HepG2 (cell line): ENCODE data around the gene TDRD10. TPM values are rescaled to one million over a fixed set of nuclear protein-coding genes. Genes with fewer than 3 reads are reported as not detected.

Experiments used
- ATAC-seq: fragments of 200-7000 bp; cut with Tn5 transposase; 3 replicates; pipeline ENCODE4 v1.9.1; 2020; ENCODE audit warnings: mild to moderate bottlenecking, moderate library complexity
- BruUV-seq: library from RNA; stranded (reverse); fragments of 400-500 nt; replicated peaks from 2 replicates; lab custom pipeline; 2021; lab: Mats Ljungman, UMichigan
- CTCF ChIA-PET: fragments of 300-600 bp; formaldehyde crosslinking; extraction: SDS; loops from one replicate; lab custom pipeline; 2021; ENCODE audit warnings: low total read pairs, inconsistent platforms, low intra/inter-chr PET ratio; lab: Yijun Ruan, JAX
- POLR2A ChIA-PET: fragments of 350-600 bp; sonication (Branson Sonifier 250); formaldehyde crosslinking; loops from one replicate; lab custom pipeline; 2020; ENCODE audit warnings: antibody characterized with exemption, inconsistent platforms; lab: Yijun Ruan, JAX
- DNase-seq: peaks from one replicate; pipeline ENCODE4 v3.0.0-alpha.2; 2015; ENCODE audit warnings: low spot score
- FAIRE-seq: peaks from 3 replicates; lab custom pipeline; 2011; peaks lifted over from hg19 to GRCh38; lab: Jason Lieb, UNC
- H2AFZ ChIP-seq: one replicate; pipeline ENCODE4 v1.6.1; 2011; ENCODE audit warnings: low read length, inconsistent platforms
- H3K27ac ChIP-seq: fragments of 300-600 bp; 3 replicates; pipeline ENCODE4 v1.8.0; 2011; ENCODE audit warnings: mixed run types, mild to moderate bottlenecking, mixed read lengths, low read length, inconsistent platforms; ENCODE audit not compliant: insufficient read depth; ENCODE audit errors: extremely low read length
- H3K27me3 ChIP-seq, 2 experiments: fragments of 200-600 bp in 1 of 2; 2 replicates in 1 of 2; 3 replicates in 1 of 2; pipeline versions ENCODE4 v1.6.0 to v1.8.0; 2011; ENCODE audit warnings: low read length in 2 of 2, mild to moderate bottlenecking in 2 of 2, moderate library complexity in 2 of 2, inconsistent platforms in 1 of 2; ENCODE audit not compliant: insufficient read depth in 2 of 2, control insufficient read depth in 1 of 2
- H3K36me3 ChIP-seq, 2 experiments: fragments of 200-600 bp in 1 of 2; replicated peaks in 1 of 2; 2 replicates in 1 of 2; 3 replicates in 1 of 2; pipeline versions ENCODE4 v1.5.1 to v1.8.0; 2011; ENCODE audit warnings: low read length in 2 of 2, inconsistent platforms in 1 of 2; ENCODE audit not compliant: insufficient read depth in 2 of 2, control insufficient read depth in 1 of 2
- H3K4me1 ChIP-seq: 2 replicates; pipeline ENCODE4 v1.5.1; 2012; ENCODE audit warnings: low read length, inconsistent platforms; ENCODE audit not compliant: insufficient read depth
- H3K4me2 ChIP-seq: 2 replicates; pipeline ENCODE4 v1.6.0; 2011; ENCODE audit warnings: low read depth, low read length, inconsistent platforms
- H3K4me3 ChIP-seq, 3 experiments: fragments of 200-600 bp in 1 of 3; sonication (generic), shearing (Covaris generic) in 1 of 3; replicated peaks in 1 of 3; 2 replicates each; pipeline ENCODE4 v1.5.1; 2011 to 2016; ENCODE audit warnings: low read length in 3 of 3, inconsistent platforms in 2 of 3, low read depth in 2 of 3, mild to moderate bottlenecking in 2 of 3, control low read depth in 1 of 3, mixed read lengths in 1 of 3; ENCODE audit not compliant: insufficient read depth in 1 of 3
- H3K79me2 ChIP-seq: one replicate; pipeline ENCODE4 v1.6.1; 2011; ENCODE audit warnings: low read length, inconsistent platforms; ENCODE audit not compliant: insufficient read depth
- H3K9ac ChIP-seq: 2 replicates; pipeline ENCODE4 v1.6.0; 2011; ENCODE audit warnings: mild to moderate bottlenecking, low read depth, low read length, inconsistent platforms; ENCODE audit not compliant: insufficient read depth
- H3K9me3 ChIP-seq: 2 replicates; pipeline ENCODE4 v1.5.1; 2012; ENCODE audit warnings: mild to moderate bottlenecking, low read length
- H4K20me1 ChIP-seq: 2 replicates; pipeline ENCODE4 v1.6.0; 2011; ENCODE audit warnings: inconsistent platforms, mild to moderate bottlenecking, low read length, moderate library complexity; ENCODE audit not compliant: insufficient read depth
- CENPX ChIP-seq: sonication (generic); formaldehyde crosslinking; IDR thresholded peaks from 2 replicates; pipeline ENCODE4 v1.9.0; 2021; ENCODE audit warnings: mild to moderate bottlenecking, missing genetic modification reagents, moderate library complexity
- SALL1 ChIP-seq: sonication (generic); formaldehyde crosslinking; IDR thresholded peaks from 2 replicates; pipeline ENCODE4 v1.8.0; 2022; ENCODE audit warnings: mild to moderate bottlenecking, missing genetic modification reagents
- ZNF124 ChIP-seq: sonication (generic); formaldehyde crosslinking; IDR thresholded peaks from 2 replicates; pipeline ENCODE4 v1.4.0; 2020; ENCODE audit warnings: missing genetic modification reagents
- ZNF20 ChIP-seq: sonication (generic); formaldehyde crosslinking; IDR thresholded peaks from 2 replicates; pipeline ENCODE4 v1.4.0; 2020; ENCODE audit warnings: mild to moderate bottlenecking, moderate library complexity, missing genetic modification reagents
- ZNF292 ChIP-seq: sonication (generic); formaldehyde crosslinking; IDR thresholded peaks from 2 replicates; pipeline ENCODE4 v1.8.1; 2022; ENCODE audit warnings: mild to moderate bottlenecking, low read depth, missing genetic modification reagents, borderline replicate concordance
- ZNF556 ChIP-seq: sonication (generic); formaldehyde crosslinking; IDR thresholded peaks from 2 replicates; pipeline ENCODE4 v1.4.0; 2020; ENCODE audit warnings: mild to moderate bottlenecking, missing genetic modification reagents, borderline replicate concordance
- WGBS: methylation state at CpG from one replicate; pipeline ENCODE4 v1.1.6; 2017; ENCODE audit warnings: low lambda C conversion rate; 5-methylcytosine and 5-hydroxymethylcytosine counted together
- in situ Hi-C: cut with HindIII; loops from 2 replicates; pipeline ENCODE4 v1.10.0; 2017; ENCODE audit warnings: low pct_unique_long_range_greater_than_20kb; ENCODE audit not compliant: extremely low pct_ligation_motif_present
- intact Hi-C: fragments of 100-400 bp; cut with micrococcal nuclease; formaldehyde crosslinking; loops from one replicate; pipeline ENCODE4 v1.10.0; 2022; ENCODE audit not compliant: unreplicated experiment
- polyA plus RNA-seq, 8 experiments: library from polyadenylated mRNA; depleted of rRNA in 3 of 8; stranded (reverse) in 7 of 8; unstranded in 1 of 8; fragments of >200 nt; fragmentation: Illumina TruSeq in 4 of 8; extraction: Trizol in 4 of 8; gene quantifications; 2 replicates each; pipeline versions ENCODE4 v1.2.1 to v1.2.3, GENCODE V29; 2011 to 2016; ENCODE audit warnings: low read depth in 4 of 8, missing spikeins in 1 of 8, mixed read lengths in 1 of 8; ENCODE audit not compliant: insufficient read depth in 1 of 8
- total RNA-seq, 5 experiments: library from RNA; depleted of rRNA; stranded (reverse); fragments of >200 nt; fragmentation: Illumina TruSeq; extraction: Trizol; gene quantifications; 2 replicates each; pipeline ENCODE4 v1.2.3, GENCODE V29; 2016; ENCODE audit warnings: low read depth in 1 of 5
- TF ChIP-seq, protein P1 (sequence below): sonication (generic); formaldehyde crosslinking; conservative IDR thresholded peaks from 2 replicates; pipeline ENCODE4 v1.4.0; 2020; ENCODE audit warnings: missing genetic modification reagents
- TF ChIP-seq, protein P2 (sequence below): sonication (generic); formaldehyde crosslinking; conservative IDR thresholded peaks from 2 replicates; pipeline ENCODE4 v1.8.0; 2022; ENCODE audit warnings: mild to moderate bottlenecking, moderate library complexity, missing genetic modification reagents
- TF ChIP-seq, protein P3 (sequence below): sonication (generic); formaldehyde crosslinking; conservative IDR thresholded peaks from 2 replicates; pipeline ENCODE4 v1.4.0; 2020; ENCODE audit warnings: missing genetic modification reagents

The TDRD10 gene
- total and polyA plus RNA-seq, 2 of the 13 experiments (the other 11 are each of a cell fraction or from before 2014, with no cell fraction given), result not detected

DNA sequence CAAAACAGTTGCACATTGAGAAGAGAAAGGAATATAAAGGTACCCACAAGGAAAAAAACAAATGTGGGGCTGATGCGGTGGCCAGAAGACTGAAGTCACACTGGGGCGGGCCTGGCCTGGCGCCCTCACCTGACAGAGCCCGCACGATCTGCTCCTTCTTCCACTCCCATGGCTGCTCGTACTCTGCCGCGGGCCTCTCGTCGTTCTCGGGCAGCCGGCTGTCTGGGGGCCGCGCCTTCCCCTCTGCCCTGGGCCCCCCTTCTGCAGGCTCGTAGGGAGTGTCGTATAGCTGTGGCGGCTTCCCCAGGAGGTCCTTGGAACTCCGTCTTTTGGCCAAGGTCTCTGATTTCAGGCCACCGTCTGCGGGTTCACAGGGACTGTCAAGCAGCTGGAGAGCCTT is 13.1 kb upstream of the TDRD10 start:
- no peak for DNase-seq

More for the DNA sequence above, 13.1 kb upstream of the TDRD10 start:
- Histone ChIP-seq H3K4me3 (no peak overlapping the region), H3K4me1 (no peaks in the 10 kb centered on the region), H3K79me2 (no peaks in the 10 kb centered on the region), H3K36me3 (no peaks in the 10 kb centered on the region), H3K9ac (no peak overlapping the region), H3K27ac (no peak overlapping the region), H2AFZ (no peak overlapping the region), H3K27me3 (peaks cover 2 to 23% of the 10 kb centered on the region in 2 experiments; a peak in 3 of 5 replicates), H4K20me1 (no peaks in the 10 kb centered on the region), H3K9me3 (no peaks in the 10 kb centered on the region), H3K4me2 (no peak overlapping the region)
- FAIRE-seq (no peak), ATAC-seq (no peak)
- 83% methylated on average over 8 of the region's 20 CpGs for WGBS
- BruUV-seq, result no TSS peak
- in situ Hi-C loops (loop anchor here (5.0 kb wide), 1 partner anchor 58 kb away; no protein-coding TSS in a partner anchor), intact Hi-C loops (no loop called here)
- TF ChIP-seq ZNF20 (CRISPR knock-in tag) (no peak), ZNF556 (no peak), CENPX (CRISPR knock-in tag) (no peak), ZNF124 (CRISPR knock-in tag) (no peak), ZNF292 (CRISPR knock-in tag) (no peak), SALL1 (CRISPR knock-in tag) (no peak)
- TF ChIP-seq, protein P1, sequence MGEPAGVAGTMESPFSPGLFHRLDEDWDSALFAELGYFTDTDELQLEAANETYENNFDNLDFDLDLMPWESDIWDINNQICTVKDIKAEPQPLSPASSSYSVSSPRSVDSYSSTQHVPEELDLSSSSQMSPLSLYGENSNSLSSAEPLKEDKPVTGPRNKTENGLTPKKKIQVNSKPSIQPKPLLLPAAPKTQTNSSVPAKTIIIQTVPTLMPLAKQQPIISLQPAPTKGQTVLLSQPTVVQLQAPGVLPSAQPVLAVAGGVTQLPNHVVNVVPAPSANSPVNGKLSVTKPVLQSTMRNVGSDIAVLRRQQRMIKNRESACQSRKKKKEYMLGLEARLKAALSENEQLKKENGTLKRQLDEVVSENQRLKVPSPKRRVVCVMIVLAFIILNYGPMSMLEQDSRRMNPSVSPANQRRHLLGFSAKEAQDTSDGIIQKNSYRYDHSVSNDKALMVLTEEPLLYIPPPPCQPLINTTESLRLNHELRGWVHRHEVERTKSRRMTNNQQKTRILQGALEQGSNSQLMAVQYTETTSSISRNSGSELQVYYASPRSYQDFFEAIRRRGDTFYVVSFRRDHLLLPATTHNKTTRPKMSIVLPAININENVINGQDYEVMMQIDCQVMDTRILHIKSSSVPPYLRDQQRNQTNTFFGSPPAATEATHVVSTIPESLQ (CRISPR knock-in tag), result no peak
- TF ChIP-seq, protein P2, sequence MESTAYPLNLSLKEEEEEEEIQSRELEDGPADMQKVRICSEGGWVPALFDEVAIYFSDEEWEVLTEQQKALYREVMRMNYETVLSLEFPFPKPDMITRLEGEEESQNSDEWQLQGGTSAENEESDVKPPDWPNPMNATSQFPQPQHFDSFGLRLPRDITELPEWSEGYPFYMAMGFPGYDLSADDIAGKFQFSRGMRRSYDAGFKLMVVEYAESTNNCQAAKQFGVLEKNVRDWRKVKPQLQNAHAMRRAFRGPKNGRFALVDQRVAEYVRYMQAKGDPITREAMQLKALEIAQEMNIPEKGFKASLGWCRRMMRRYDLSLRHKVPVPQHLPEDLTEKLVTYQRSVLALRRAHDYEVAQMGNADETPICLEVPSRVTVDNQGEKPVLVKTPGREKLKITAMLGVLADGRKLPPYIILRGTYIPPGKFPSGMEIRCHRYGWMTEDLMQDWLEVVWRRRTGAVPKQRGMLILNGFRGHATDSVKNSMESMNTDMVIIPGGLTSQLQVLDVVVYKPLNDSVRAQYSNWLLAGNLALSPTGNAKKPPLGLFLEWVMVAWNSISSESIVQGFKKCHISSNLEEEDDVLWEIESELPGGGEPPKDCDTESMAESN (CRISPR knock-in tag), result no peak
- TF ChIP-seq, protein P3, sequence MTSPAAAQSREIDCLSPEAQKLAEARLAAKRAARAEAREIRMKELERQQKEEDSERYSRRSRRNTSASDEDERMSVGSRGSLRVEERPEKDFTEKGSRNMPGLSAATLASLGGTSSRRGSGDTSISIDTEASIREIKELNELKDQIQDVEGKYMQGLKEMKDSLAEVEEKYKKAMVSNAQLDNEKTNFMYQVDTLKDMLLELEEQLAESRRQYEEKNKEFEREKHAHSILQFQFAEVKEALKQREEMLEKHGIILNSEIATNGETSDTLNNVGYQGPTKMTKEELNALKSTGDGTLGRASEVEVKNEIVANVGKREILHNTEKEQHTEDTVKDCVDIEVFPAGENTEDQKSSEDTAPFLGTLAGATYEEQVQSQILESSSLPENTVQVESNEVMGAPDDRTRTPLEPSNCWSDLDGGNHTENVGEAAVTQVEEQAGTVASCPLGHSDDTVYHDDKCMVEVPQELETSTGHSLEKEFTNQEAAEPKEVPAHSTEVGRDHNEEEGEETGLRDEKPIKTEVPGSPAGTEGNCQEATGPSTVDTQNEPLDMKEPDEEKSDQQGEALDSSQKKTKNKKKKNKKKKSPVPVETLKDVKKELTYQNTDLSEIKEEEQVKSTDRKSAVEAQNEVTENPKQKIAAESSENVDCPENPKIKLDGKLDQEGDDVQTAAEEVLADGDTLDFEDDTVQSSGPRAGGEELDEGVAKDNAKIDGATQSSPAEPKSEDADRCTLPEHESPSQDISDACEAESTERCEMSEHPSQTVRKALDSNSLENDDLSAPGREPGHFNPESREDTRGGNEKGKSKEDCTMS (CRISPR knock-in tag), result no peak
- ChIA-PET CTCF (no interaction called here), POLR2A (no interaction called here)
